GM19238 (cell line): Measurements from ENCODE around the gene AGFG1.

Source experiments
- DNase-seq: peaks from one replicate; pipeline ENCODE4 v3.0.0; 2011; ENCODE audit warnings: low spot score; ENCODE audit not compliant: insufficient read length

AGFG1 gene

DNA sequence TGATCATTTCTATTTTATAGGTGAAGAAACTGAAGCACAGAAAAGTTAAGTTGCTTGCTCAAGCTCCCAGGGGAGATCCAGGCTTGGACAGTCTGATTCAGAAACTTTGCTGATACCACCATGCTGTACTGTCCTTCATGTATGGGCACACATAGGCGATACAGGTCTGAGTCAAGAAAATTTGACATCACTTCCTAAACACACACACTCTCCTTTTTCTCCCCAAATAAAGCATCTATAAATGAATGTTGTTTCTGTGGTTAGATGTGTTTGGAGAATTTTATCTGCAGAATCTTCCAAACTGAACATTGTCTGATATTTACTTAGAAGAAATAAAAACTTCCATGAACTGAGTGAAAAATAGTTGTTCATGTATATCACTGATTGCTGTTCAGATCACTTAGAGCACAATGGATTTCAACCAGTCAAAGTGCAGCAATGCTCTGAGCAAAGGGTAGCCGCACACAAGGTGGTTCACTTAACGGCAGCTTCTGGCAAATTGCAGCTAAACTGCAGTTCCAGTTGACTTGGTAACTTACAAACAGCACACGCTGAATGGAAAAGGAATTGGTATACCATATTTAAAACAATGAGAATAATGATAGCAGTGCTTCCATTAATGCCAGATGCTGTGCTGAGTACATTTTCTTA lies 10.0 kb upstream of the AGFG1 start:
- no peak for DNase-seq

DNA sequence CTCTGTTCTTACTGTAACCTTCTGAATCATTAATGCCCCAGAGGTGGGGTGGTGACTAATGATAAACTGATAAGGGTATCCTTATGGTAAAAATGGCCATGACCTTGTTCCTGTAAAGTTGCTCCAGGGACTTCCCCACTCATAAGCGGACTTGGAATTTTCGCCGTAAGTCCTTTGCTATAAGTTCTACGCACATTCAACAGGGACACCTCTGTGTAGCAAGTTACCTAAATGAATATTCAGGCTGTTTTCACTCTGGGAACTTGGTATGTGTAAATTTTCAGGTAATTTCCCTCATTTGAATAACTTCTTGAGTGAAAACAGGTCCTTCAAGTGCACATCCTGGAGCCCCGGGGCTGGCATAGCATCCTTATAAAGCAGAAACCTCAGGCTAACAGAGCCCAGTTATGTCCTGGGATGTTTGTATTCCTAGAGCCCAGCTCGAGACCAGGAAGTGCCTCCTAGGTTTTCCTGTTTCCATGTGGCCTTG lies 9.4 kb upstream of the AGFG1 start:
- no peak for DNase-seq

DNA sequence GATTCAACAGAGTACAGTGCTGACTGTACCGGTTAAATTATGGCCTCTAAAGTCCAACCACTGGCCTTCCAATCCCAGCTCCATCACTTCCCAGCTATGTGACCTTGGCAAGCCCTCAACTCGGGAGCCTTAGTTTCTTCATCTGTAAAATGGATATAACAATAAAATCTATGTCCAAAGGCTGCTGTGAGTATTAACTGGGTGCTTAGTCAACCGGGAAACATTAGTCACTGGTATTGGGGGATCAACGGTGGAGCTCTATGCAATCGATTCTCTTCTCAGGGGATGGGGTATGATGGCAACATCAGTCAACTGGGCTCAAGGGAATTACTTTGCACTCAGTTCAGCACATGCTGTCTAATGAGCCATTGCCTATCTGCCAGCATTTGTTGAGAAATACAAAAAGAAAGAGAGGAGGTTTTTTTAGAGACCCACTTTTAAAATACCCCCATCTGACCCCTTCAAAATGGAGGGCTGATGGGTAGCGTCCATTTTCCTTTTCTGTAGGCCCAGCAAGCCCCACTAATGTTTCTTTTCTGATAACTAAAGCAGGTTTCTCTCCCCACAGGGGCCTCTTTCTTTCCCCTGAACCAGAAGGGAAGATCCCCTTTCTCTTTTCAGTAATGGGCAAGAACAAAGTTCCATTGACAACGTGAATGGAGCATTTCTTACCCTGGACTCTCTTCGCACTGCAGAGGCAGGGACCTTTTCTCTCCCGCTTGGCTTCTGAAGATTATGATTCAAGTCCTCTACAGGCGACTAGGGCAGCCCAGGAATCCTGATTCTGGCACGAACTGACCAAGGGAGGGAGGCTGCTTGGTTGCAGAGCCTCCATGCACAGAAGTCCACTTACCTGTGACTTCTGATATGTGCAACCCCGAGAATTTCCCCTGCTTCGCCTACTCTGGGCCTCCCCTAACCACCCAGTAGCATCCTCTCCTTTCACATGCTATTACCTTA lies 8.7 kb upstream of the AGFG1 start:
- no peak for DNase-seq

DNA sequence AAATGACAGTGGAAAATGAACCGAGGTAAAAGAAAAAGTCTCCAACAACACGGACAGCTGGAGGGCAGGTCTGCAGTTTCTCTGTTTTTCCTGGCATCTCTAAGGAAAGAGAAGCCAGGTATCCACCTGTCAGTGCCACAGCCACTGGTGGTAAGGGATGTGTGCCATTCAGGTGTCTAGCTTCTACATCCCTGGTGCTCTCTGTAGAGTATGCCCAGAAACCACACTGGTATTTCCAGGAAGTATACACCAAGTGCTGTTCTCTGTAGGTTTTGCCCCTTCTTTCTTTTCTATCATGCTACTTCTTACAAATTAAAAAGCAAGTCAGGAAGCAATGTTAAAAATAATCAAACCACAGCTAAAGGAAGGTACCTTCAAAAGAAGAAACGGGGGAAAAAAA lies 7.6 kb upstream of the AGFG1 start:
- no peak for DNase-seq

DNA sequence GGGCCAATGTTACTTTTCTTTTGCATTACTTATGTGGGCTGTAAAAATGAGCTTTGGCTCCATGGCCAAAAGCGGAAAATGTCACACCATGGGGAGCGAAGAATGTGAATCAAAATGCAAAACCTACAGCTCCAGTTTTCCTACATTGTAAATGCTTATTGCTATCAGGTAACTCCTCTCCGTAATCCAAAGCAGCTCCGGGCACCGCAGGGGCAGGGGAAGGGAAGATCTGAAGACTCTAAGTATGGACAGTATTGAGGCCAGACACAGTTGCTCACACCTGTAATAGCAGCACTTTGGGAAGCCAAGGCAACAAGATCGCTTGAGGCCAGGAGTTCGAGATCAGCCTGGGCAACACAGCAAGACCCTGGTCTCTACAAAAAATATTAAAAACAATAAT lies 7.1 kb upstream of the AGFG1 start:
- no peak for DNase-seq

DNA sequence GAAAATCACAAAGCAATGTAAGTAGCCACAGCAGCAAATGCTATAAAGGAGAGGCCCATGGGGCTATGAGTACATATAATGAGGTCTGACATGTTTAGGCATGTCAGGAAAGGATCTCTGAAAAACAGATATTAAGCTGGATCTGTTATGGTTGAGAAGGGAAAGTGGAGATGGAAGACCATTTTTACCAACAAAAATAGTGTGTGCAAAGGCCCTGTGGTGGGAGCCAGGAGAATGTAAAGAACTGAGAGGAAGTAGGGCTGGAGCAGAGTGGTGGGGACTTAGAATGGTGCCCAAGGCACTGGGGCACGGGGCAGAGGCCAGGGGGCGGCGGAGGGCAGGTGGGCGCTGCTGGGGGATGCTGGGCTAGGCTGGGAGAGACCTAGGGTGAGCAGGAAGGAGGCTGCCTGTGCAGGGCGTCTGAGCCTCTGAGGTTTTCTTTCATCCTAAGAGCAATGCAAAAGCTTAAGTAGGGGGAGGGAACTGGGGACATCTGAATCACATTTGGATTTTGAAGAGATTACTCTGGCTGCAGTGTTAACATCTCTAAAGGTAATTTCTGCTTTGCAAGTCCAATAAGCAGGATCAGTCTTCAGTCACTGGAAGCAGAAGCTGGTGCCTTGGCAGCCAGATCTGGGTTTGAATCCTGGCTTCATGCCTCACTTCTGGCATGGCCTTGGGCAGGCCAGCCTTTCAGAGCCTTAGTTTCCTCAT lies 4.9 kb upstream of the AGFG1 start:
- no peak for DNase-seq

DNA sequence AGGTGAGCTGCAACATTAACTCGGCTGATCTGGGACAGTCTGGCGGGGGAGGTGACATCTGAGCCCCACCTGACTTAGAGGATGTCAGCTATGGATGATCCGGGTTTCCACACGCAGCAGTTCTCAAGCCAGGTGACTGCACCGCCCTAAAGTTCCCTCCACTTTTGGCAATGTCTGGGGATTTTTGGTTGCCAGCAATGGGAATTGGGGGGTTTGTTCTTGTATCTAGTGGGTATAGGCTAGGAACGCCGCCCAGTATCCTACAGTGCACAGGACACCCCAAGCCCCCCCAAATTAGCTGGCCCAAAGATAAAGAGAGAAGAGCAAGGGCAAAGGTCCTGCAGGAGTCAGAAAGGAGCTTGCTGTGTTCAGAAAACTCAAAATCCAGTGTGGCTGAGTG lies 544 bp upstream of the AGFG1 start:
- DNase-seq = no peak

DNA sequence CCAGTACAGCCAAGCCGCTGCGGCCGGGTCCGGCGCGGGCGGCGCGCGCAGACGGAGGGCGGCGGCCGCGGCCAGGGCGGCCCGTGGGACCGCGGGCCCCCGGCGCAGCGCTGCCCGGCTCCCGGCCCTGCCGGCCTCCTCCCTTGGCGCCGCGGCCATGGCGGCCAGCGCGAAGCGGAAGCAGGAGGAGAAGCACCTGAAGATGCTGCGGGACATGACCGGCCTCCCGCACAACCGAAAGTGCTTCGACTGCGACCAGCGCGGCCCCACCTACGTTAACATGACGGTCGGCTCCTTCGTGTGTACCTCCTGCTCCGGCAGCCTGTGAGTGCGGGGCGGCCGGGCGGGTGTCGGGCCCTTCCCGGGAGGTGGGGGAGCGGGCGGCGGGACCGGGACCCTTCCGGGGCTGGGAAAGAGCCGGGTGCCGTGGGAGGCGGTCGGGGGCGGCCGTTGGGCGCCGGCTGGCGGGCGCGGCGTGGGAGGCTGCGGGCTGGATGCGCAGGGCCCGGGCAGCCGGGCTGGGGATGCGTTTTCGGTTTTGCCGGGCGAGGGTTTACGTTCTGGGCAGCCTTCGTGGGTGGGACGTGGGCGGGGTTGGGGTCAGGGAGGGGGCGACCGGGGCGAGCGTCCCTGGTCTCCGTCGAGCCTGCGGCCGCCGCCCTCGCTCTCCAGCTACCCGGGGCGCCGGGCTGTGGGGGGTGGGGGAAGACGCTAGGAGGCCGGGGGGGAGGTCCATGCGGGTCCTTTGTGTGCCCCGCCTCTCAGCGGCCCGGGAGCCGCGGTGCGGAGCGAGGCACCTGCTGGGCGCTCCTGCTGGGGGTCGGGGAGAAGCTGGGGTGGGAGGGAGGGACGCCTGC lies 537 bp downstream of the AGFG1 start:
- peak; percentile 63 for DNase-seq

DNA sequence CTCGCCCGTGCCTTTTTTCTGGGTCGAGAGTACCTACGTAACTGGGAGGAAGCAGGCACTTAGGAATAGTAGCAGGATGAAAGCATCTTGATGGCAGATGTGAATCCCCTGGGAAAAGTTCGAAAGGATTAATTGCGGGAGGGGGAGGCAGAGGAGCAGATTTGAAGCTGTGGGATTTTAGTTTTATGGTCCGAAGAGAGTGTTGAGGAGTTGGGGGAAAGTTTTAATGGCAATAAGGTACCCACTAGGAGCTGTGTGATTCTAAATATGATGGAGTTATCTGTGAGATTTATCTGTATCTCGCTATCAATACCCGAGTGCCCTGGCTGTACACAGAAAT lies 1.1 kb downstream of the AGFG1 start:
- DNase-seq = no peak

DNA sequence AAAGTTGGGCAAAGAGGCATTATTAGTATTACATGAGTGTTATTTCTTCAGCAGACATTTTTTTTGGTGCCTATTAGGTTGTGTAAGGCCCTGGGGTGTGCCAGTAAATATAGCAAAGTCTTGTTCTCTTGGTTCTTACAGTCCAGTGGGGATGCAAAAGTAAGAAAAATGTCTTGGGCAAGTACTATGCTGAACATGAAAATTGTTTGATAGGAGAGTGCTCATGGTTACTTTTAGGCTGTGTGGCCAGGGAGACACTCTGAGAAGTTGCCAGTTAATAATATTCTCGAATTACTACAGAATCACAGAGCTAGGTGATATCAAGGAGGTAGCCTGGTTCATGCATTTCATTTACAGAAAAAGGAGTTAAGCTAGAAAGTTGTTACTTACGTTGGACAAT lies 1.9 kb downstream of the AGFG1 start:
- no peak for DNase-seq

DNA sequence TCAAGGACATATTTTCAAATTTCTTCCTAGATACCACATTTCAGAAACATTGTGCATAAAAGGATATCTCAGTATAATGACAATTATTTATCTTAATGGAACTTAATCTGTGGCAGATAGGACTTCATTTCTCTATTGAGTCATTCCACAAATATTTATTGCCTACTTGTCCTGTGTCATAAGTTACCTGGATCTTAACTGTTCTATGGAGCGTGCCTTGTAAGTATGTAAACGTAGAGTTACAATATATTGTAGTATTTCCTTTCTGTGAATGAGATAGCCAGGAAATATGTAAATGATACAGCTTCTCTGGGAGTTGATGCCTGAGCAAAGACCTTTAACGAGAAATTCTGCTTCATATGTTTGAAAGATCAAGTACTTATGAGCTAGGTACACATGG lies 2.5 kb downstream of the AGFG1 start:
- no peak for DNase-seq

DNA sequence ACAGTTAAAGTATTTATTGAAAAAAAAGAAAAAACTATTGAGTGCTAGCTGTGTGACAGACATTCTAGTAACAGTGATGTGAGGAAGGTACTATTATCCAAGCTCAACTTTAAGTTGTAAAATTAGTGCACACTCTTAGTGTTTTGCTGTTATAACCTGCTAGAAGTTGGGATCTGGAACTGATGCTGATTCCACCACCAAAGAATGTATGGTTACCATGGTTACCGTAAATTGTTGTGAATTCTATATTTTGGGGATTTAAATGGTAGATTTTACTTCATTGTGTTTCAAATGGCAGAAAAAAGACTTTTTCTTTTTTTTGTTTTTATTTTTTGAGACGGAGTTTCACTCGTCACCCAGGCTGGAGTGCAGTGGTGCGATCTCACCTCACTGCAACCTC lies 5.3 kb downstream of the AGFG1 start:
- DNase-seq = no peak

DNA sequence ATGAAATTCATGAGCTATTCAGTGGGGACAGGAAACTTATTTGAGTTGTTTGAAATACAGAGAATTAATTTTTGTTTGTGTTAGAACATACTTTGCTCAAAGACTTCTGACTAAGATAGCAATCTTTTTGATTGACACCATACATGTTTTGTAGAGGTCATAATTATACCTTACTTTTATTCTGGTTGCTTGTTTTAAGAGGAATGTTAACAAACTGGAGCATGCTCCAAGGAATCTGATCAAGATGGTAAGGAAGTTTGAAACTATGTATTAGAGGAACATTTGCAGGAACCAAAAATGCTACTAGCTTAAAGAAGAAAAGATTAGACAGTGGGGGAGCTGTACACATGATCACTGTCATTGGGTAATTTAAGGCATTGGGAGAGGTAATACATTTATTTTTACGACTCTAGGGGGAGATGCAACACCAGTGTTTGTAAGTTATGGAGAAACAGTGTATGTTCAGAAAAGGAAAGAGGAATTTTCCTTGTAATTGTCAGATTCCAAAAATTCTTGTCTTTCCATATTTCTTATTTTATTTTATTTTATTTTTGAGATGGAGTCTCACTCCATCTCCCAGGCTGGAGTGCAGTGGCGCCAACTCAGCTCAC lies 8.0 kb downstream of the AGFG1 start:
- DNase-seq = no peak

DNA sequence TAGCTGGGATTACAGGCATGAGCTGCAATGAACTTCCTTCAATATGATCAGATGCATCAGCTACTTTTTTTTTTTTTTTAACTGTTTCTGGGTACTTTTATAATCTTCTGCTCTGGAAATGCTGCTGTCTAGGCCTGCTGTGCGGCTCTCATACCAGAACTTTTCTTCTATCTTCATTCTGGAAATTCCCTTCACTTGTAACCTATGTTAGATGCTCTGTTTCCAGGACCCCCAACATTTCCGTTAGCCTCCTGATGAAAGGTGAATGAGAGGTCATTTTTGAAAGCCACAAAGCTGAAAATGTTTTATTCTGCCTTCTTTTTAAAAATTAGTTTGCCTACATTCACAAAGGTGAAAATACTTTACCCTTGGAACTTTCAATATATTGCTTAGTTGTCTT lies 8.6 kb downstream of the AGFG1 start:
- DNase-seq = no peak

DNA sequence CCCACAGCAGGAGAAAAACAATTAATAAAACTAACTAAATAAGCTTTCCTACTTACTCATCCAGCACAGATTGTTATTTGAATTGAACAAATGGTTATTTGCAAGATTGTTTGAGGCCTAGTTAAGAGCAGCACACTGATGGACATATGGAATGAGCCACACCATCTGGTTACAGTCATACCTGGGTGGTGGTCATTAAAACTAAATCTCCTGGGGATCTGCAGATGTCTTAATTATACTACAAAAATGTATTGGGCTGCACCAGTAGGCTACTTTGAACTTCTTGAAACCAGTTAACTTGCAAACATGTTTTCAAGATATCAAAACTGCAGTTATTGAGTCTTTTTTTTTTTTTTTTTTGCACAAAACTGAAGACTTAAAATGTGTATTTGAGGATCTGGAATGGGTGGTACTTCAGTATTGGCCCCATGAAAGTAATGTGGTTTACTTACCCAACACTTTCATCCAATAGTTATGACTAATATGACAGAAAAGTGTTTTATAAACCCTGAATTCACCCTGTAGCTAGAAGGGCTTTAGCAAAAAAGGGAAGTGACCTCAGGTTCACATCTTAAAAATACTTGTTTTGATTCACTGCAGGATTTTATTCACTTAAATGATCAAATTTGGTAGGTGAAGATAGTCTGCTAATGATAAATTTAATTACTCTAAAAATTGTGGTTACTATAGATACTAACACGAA lies 10.8 kb downstream of the AGFG1 start:
- no peak for DNase-seq

DNA sequence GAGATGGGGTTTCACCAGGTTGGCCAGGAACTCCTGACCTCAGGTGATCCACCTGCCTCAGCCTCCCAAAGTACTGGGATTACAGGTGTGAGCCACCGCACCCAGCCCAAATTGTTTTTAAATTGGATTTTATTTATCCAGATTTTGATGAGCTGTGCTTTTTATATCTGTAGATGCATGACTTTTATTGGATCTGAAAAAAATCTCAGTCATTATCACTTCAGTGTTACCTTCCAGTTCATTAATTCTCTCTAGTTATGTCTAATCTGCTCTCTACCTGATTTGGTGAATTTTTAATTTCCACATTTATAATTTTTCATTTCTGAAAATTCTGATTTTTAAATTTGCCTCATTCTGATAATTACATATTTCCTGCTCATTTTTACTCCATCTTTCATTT lies 13.5 kb downstream of the AGFG1 start:
- no peak for DNase-seq

DNA sequence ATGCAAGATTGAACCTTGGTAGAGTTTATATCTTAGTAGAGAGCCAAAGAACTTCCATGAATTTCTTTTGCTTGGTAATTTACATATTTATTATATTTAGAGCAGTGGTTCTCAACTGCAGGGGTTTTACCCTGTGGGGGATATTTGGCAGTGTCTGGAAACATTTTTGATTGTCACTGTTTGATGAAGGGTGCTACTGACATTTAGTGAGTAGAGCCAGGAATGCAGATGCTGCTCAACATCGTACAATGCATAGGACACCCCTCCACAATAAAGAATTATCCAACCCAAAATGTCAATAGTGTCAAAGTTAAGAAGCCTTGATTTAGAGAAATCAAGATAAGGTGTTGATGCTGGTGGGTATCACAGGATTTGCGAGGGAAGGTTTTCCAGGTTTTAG lies 14.7 kb downstream of the AGFG1 start:
- no peak for DNase-seq

DNA sequence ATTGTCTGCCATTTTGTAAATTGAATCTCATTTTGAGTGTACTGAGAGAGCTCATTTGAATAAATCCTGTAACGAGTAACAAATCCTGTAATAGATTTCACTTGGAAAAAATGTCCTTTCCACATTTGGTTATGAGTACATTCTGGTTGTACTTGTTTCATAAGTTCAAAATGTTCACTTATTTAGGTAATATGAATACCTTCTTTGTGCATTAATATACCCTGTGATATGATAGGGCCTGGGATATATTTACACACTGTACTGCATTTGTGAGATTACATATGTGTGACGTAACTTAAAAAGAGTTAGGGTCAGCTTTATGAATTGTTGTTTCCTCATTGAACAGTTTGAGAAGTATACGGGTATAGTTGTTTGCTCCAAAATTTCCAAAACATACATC lies 16.1 kb downstream of the AGFG1 start:
- DNase-seq = no peak

DNA sequence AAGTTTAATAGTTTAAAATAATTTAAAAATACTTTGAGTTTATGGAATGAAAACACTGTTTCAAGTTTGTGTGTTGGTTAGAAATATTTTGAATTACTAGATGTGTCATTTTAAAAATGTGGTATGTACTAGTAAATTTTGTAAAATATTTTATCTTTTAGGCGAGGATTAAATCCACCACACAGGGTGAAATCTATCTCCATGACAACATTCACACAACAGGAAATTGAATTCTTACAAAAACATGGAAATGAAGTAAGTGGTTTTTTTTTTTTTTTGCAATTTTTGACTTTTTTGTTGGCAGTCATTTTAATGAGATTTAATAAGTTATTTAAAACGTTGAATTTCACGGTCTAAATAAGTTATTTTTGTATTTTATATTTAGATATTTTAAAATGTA lies 19.4 kb downstream of the AGFG1 start:
- no peak for DNase-seq

DNA sequence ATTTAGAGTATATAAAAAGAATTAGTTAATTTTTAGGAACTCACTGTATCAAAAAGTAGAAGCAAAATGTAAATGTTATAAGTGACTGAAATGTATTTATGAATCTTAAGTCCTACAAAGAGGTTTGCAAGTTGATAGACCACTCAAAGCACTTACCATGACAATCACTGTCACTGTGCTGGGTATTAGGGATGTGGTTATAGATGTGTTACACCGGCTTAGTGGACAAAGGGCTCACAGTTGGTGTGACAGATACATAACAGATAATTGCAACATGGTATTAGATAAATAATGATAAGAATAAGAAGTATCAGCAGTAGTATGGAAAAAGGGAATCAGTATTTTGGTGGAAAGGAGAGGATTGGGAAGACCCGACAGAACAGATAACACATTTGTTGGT lies 21.6 kb downstream of the AGFG1 start:
- no peak for DNase-seq
